ENCODE measurements around the gene SASH1.

The SASH1 gene

DNA sequence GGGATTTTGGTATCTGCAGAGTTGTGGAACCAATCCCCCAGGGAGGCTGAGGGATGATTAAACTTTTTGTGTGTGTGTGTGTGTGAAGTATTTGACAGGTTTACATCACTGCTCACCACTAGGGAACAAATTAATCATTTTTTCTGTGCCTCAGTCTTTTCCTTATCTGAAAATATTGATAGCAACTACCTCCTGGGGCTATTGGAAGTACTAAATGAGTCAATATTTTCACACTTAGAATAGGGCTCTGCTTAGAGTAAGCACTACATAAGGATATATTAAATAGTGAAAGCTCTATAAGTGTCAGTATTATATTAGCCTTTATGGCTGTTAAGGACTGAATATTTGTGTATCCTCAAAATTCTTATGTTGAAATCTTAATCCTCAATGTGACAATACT, 249.0 kb downstream of the SASH1 start:
- H3K4ac ChIP-seq (ENCODE audit: low read length), result no peak overlapping the region
- H3K9ac ChIP-seq (ENCODE audit: low read depth, low read length, poor library complexity), result no peak overlapping the region
- no peak overlapping the region for H2AK5ac ChIP-seq (ENCODE audit: low read depth, low read length)
- no peak overlapping the region for H4K91ac ChIP-seq (ENCODE audit: low read depth, low read length, poor library complexity)
- H3K9me3 ChIP-seq (replicated peaks in 1 of 2; ENCODE audit: control insufficient read depth in 2 of 2, insufficient read depth in 1 of 2, low read depth in 1 of 2, low read length in 2 of 2), result peaks cover 0 to 2% of the 10 kb centered on the region in 2 donors
- no peaks in the 10 kb centered on the region for H3K36me3 ChIP-seq (replicated peaks in 1 of 2; ENCODE audit: control insufficient read depth in 2 of 2, insufficient read depth in 2 of 2, low read length in 2 of 2)
- peaks cover 0 to 2% of the 10 kb centered on the region in 2 donors for H3K4me1 ChIP-seq (ENCODE audit: control insufficient read depth in 2 of 2, insufficient read depth in 1 of 2, low read depth in 1 of 2, low read length in 2 of 2)
- no peak for DNase-seq (ENCODE audit: low spot score)
- H2BK5ac ChIP-seq (ENCODE audit: low read length), result no peak overlapping the region
- no peak overlapping the region for H3K14ac ChIP-seq (ENCODE audit: low read length)
- no peaks in the 10 kb centered on the region for H3K79me1 ChIP-seq (ENCODE audit: low read depth, low read length)
- no peak overlapping the region for H2BK15ac ChIP-seq (ENCODE audit: low read length)
- H2BK120ac ChIP-seq (ENCODE audit: low read depth, low read length), result no peak overlapping the region
- H2BK12ac ChIP-seq (ENCODE audit: low read length), result no peak overlapping the region
- no peak overlapping the region for H4K8ac ChIP-seq (ENCODE audit: low read depth, low read length)
- H2AFZ ChIP-seq (ENCODE audit: low read length), result no peak overlapping the region
- H3K23ac ChIP-seq (ENCODE audit: low read depth, low read length, poor library complexity), result no peak overlapping the region
- no peak overlapping the region for H3K18ac ChIP-seq (ENCODE audit: low read length)
- H3K27me3 ChIP-seq (ENCODE audit: control insufficient read depth in 3 of 3, insufficient read depth in 3 of 3, low read depth in 1 of 3, low read length in 3 of 3), result no peaks in the 10 kb centered on the region
- no peak overlapping the region for H3K4me3 ChIP-seq (ENCODE audit: low read length in 2 of 2)
- H3K27ac ChIP-seq (replicated peaks; ENCODE audit: low read length), result no peak overlapping the region
- no peak overlapping the region for H3K4me2 ChIP-seq (ENCODE audit: insufficient read depth, low read length, poor library complexity, severe bottlenecking)

DNA sequence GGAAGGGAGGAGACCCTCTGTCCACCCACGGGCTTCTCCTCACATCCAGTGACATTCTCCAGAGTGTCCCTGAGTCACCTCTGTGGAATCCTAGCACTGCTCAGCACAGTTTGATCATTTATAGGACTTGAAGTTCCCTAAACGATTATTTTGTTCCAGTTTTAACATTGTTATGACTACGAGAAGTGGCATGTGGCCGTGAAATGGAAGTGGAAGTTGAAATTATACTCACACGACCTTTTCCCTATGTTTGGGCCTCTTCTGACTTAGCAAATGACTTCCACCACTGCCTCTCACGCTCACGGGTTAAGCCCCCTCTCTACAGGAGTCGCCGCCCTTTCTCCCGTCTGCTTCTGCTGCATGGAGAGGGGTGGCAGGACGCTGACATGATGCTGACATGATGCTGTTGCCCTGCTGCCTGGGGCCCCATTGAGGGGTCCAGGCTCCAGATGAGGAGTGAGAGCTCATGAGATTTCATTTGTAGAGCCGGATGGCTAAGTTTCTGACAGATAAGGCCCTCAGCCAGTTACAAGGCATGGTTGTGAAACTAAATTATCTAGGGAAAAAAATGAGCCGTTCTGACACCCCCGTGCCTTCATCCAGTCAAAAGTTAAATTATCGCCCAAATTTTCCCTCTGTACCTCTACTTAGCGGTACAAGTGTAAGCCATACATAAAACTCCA, 250.6 kb downstream of the SASH1 start:
- Histone ChIP-seq H3K4me1 (ENCODE audit: control insufficient read depth in 2 of 2, insufficient read depth in 1 of 2, low read depth in 1 of 2, low read length in 2 of 2) (peaks cover 0 to 2% of the 10 kb centered on the region in 2 donors), H2AFZ (ENCODE audit: low read length) (peak overlapping the region; percentile 35), H2BK12ac (ENCODE audit: low read length) (peak overlapping the region; percentile 80), H3K4me3 (ENCODE audit: low read length in 2 of 2) (no peak overlapping the region), H3K27ac (replicated peaks; ENCODE audit: low read length) (no peak overlapping the region), H3K23ac (ENCODE audit: low read depth, low read length, poor library complexity) (no peak overlapping the region), H4K91ac (ENCODE audit: low read depth, low read length, poor library complexity) (no peak overlapping the region), H2BK15ac (ENCODE audit: low read length) (peak overlapping the region; percentile 56), H2AK5ac (ENCODE audit: low read depth, low read length) (no peak overlapping the region), H4K8ac (ENCODE audit: low read depth, low read length) (no peak overlapping the region), H3K27me3 (ENCODE audit: control insufficient read depth in 3 of 3, insufficient read depth in 3 of 3, low read depth in 1 of 3, low read length in 3 of 3) (peaks cover 0 to 4% (median 0%) of the 10 kb centered on the region in 3 experiments), H3K14ac (ENCODE audit: low read length) (no peak overlapping the region), H3K4me2 (ENCODE audit: insufficient read depth, low read length, poor library complexity, severe bottlenecking) (no peak overlapping the region), H2BK120ac (ENCODE audit: low read depth, low read length) (no peak overlapping the region), H3K4ac (ENCODE audit: low read length) (no peak overlapping the region), H3K18ac (ENCODE audit: low read length) (peak overlapping the region; percentile 54), H3K9me3 (replicated peaks in 1 of 2; ENCODE audit: control insufficient read depth in 2 of 2, insufficient read depth in 1 of 2, low read depth in 1 of 2, low read length in 2 of 2) (peaks cover 0 to 4% of the 10 kb centered on the region in 2 donors), H3K9ac (ENCODE audit: low read depth, low read length, poor library complexity) (no peak overlapping the region), H2BK5ac (ENCODE audit: low read length) (no peak overlapping the region), H3K79me1 (ENCODE audit: low read depth, low read length) (no peaks in the 10 kb centered on the region), H3K36me3 (replicated peaks in 1 of 2; ENCODE audit: control insufficient read depth in 2 of 2, insufficient read depth in 2 of 2, low read length in 2 of 2) (no peaks in the 10 kb centered on the region)
- no CpG with 5 or more reads among the region's 16 CpGs for WGBS, 2 donors (ENCODE audit: extremely low coverage in 2 of 2, insufficient read length in 2 of 2, insufficient replicate concordance in 1 of 2)
- DNase-seq (ENCODE audit: low spot score), result no peak

DNA sequence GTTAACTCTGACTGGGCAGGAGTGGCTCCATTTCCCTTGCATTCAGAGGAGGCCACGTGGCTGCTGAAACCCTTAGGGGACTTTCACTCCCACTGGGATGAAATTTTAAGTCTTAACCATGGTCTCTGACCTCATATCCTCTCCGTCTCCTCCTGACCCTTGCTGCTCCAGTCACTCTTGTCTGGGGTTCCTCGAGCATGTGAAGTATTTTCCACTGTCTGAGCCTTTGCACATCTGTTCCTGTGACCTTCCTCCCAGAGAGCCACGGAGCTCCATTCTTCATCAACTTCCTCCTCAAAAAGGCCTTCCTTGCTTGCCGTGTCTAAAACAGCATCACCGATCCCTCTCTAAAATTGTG, 251.2 kb downstream of the SASH1 start:
- Histone ChIP-seq H2BK5ac (ENCODE audit: low read length) (no peak overlapping the region), H2AK5ac (ENCODE audit: low read depth, low read length) (no peak overlapping the region), H4K91ac (ENCODE audit: low read depth, low read length, poor library complexity) (no peak overlapping the region), H3K36me3 (replicated peaks in 1 of 2; ENCODE audit: control insufficient read depth in 2 of 2, insufficient read depth in 2 of 2, low read length in 2 of 2) (no peaks in the 10 kb centered on the region), H2AFZ (ENCODE audit: low read length) (peak overlapping the region; percentile 35), H3K14ac (ENCODE audit: low read length) (no peak overlapping the region), H3K4me3 (ENCODE audit: low read length in 2 of 2) (no peak overlapping the region), H3K79me1 (ENCODE audit: low read depth, low read length) (no peaks in the 10 kb centered on the region), H3K27ac (replicated peaks; ENCODE audit: low read length) (no peak overlapping the region), H3K9me3 (replicated peaks in 1 of 2; ENCODE audit: control insufficient read depth in 2 of 2, insufficient read depth in 1 of 2, low read depth in 1 of 2, low read length in 2 of 2) (peaks cover 0 to 4% of the 10 kb centered on the region in 2 donors), H3K9ac (ENCODE audit: low read depth, low read length, poor library complexity) (no peak overlapping the region), H3K4ac (ENCODE audit: low read length) (no peak overlapping the region), H2BK120ac (ENCODE audit: low read depth, low read length) (no peak overlapping the region), H3K4me2 (ENCODE audit: insufficient read depth, low read length, poor library complexity, severe bottlenecking) (no peak overlapping the region), H2BK12ac (ENCODE audit: low read length) (no peak overlapping the region), H3K4me1 (ENCODE audit: control insufficient read depth in 2 of 2, insufficient read depth in 1 of 2, low read depth in 1 of 2, low read length in 2 of 2) (peaks cover 0 to 2% of the 10 kb centered on the region in 2 donors), H2BK15ac (ENCODE audit: low read length) (no peak overlapping the region), H3K23ac (ENCODE audit: low read depth, low read length, poor library complexity) (no peak overlapping the region), H4K8ac (ENCODE audit: low read depth, low read length) (no peak overlapping the region), H3K18ac (ENCODE audit: low read length) (no peak overlapping the region), H3K27me3 (ENCODE audit: control insufficient read depth in 3 of 3, insufficient read depth in 3 of 3, low read depth in 1 of 3, low read length in 3 of 3) (peaks cover 0 to 4% (median 0%) of the 10 kb centered on the region in 3 experiments)
- DNase-seq (ENCODE audit: low spot score), result no peak
- WGBS, 2 donors (ENCODE audit: extremely low coverage in 2 of 2, insufficient read length in 2 of 2, insufficient replicate concordance in 1 of 2), result no CpG with 5 or more reads among the region's 6 CpGs

DNA sequence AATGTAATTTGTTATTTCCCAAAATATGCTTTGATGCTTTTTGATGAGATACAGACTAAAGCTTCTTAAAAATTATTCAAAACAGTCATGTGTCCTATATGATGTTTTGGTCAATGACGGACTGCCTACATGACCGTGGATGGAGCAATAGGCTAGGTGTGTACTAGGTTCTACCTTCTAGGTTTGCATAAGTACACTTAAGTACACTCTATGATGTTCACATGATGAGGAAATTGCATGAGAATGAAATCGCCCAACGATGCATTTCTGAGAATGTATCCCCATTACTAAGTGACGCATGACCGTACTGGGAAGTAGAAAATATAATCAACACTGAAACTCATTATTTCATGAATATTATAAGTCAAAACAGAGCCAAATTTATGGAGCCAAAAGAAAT, 252.9 kb downstream of the SASH1 start:
- Histone ChIP-seq H2AK5ac (ENCODE audit: low read depth, low read length) (no peak overlapping the region), H4K91ac (ENCODE audit: low read depth, low read length, poor library complexity) (no peak overlapping the region), H4K8ac (ENCODE audit: low read depth, low read length) (no peak overlapping the region), H3K9me3 (replicated peaks in 1 of 2; ENCODE audit: control insufficient read depth in 2 of 2, insufficient read depth in 1 of 2, low read depth in 1 of 2, low read length in 2 of 2) (peaks cover 0 to 4% of the 10 kb centered on the region in 2 donors), H3K79me1 (ENCODE audit: low read depth, low read length) (no peaks in the 10 kb centered on the region), H3K14ac (ENCODE audit: low read length) (no peak overlapping the region), H3K27me3 (ENCODE audit: control insufficient read depth in 3 of 3, insufficient read depth in 3 of 3, low read depth in 1 of 3, low read length in 3 of 3) (peaks cover 0 to 4% (median 0%) of the 10 kb centered on the region in 3 experiments), H3K4ac (ENCODE audit: low read length) (no peak overlapping the region), H3K23ac (ENCODE audit: low read depth, low read length, poor library complexity) (no peak overlapping the region), H3K18ac (ENCODE audit: low read length) (no peak overlapping the region), H3K4me1 (ENCODE audit: control insufficient read depth in 2 of 2, insufficient read depth in 1 of 2, low read depth in 1 of 2, low read length in 2 of 2) (peaks cover 0 to 3% of the 10 kb centered on the region in 2 donors), H2BK120ac (ENCODE audit: low read depth, low read length) (no peak overlapping the region), H2BK5ac (ENCODE audit: low read length) (no peak overlapping the region), H3K27ac (replicated peaks; ENCODE audit: low read length) (no peak overlapping the region), H3K4me3 (ENCODE audit: low read length in 2 of 2) (no peak overlapping the region), H3K9ac (ENCODE audit: low read depth, low read length, poor library complexity) (no peak overlapping the region), H2BK12ac (ENCODE audit: low read length) (no peak overlapping the region), H3K4me2 (ENCODE audit: insufficient read depth, low read length, poor library complexity, severe bottlenecking) (no peak overlapping the region), H2AFZ (ENCODE audit: low read length) (no peak overlapping the region), H2BK15ac (ENCODE audit: low read length) (no peak overlapping the region), H3K36me3 (replicated peaks in 1 of 2; ENCODE audit: control insufficient read depth in 2 of 2, insufficient read depth in 2 of 2, low read length in 2 of 2) (no peaks in the 10 kb centered on the region)
- DNase-seq (ENCODE audit: low spot score), result no peak
- no CpG with 5 or more reads among the region's 6 CpGs for WGBS, 2 donors (ENCODE audit: extremely low coverage in 2 of 2, insufficient read length in 2 of 2, insufficient replicate concordance in 1 of 2)
